Nephron (organoid): ENCODE measurements around the gene C1S.
"Not testable (repeated sequence)": the region's sequence is repeated elsewhere in the genome, so short reads cannot be mapped to it uniquely, and the experiment has no call there.

Experiments used
- H3K27ac Mint-ChIP-seq, 3 experiments: 2 replicates each; pipeline ENCODE4 v1.8.0; 2020; ENCODE audit warnings: mixed read lengths in 3 of 3, mild to moderate bottlenecking in 2 of 3, moderate library complexity in 1 of 3
- H3K27me3 Mint-ChIP-seq: 2 replicates; pipeline ENCODE4 v1.8.0; 2021; ENCODE audit warnings: low read depth, mild to moderate bottlenecking, moderate library complexity, mixed read lengths
- H3K36me3 Mint-ChIP-seq: 2 replicates; pipeline ENCODE4 v1.8.0; 2020; ENCODE audit warnings: low read depth, mixed read lengths
- H3K4me1 Mint-ChIP-seq: 2 replicates; pipeline ENCODE4 v1.8.0; 2020; ENCODE audit warnings: mixed read lengths
- H3K4me3 Mint-ChIP-seq, 3 experiments: 2 replicates each; pipeline ENCODE4 v1.8.0; 2020; ENCODE audit warnings: mild to moderate bottlenecking in 3 of 3, mixed read lengths in 3 of 3, moderate library complexity in 2 of 3
- H3K9me3 Mint-ChIP-seq: 2 replicates; pipeline ENCODE4 v1.8.0; 2020; ENCODE audit warnings: mixed read lengths
- CTCF ChIP-seq, 3 experiments: fragments of 200-600 bp; sonication (generic); IDR thresholded peaks; one replicate each; pipeline ENCODE4 v1.5.0; 2021; ENCODE audit warnings: antibody characterized with exemption in 3 of 3; ENCODE audit not compliant: unreplicated experiment in 3 of 3

C1S gene

DNA sequence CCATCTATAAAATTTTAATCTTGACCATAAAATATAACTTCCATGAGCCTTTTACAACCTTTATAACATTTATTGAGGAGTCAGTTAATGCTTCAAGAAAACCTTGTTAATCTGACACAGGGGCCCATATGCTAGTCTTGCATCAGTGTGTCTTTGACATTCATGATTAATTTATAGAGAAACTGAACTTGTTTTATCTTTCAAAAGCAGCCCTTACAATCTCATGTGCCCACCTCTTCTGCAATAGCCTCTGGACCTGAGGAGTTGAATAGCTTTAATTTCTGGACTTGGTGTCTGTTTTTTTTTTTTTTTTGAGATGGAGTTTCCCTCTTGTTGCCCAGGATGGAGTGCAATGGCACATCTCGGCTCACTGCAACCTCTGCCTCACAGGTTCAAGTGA, 33.7 kb upstream of the C1S start:
- H3K27ac Mint-ChIP-seq = no peak overlapping the region
- H3K4me1 Mint-ChIP-seq = no peaks in the 10 kb centered on the region
- H3K9me3 Mint-ChIP-seq = no peaks in the 10 kb centered on the region
- TF ChIP-seq CTCF (IDR thresholded peaks at IDR 0.05; ENCODE audit: unreplicated experiment in 3 of 3) = no peak
- no peaks in the 10 kb centered on the region for H3K36me3 Mint-ChIP-seq
- no peak overlapping the region for H3K4me3 Mint-ChIP-seq
- H3K27me3 Mint-ChIP-seq = peaks cover 3% of the 10 kb centered on the region

DNA sequence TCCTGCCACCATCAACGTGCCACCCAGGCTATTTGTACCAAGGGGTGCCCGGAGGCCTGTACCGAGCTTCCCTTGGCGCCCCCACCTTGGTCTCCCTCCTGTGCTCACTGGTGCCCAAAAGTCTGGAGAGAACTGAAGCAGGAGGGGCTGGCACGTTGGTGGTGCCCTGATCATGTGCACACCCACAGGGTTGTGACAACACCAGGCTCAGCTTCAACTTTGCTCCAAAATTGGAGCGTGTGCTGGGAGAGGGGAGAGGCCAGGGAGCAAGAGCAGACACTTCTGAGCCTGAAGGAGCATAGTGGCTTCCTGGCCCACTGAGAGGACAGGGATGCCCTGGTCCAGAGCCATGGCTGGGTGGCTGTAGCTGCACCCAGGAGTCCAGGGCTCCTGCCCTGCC, 29.2 kb upstream of the C1S start:
- Mint-ChIP-seq H3K27me3 (peaks cover 11% of the 10 kb centered on the region), H3K4me1 (no peaks in the 10 kb centered on the region), H3K4me3 (no peak overlapping the region), H3K9me3 (no peaks in the 10 kb centered on the region), H3K27ac (no peak overlapping the region), H3K36me3 (no peaks in the 10 kb centered on the region)
- TF ChIP-seq CTCF (IDR thresholded peaks at IDR 0.05; ENCODE audit: unreplicated experiment in 3 of 3) = no peak

- no peaks in the 10 kb centered on the region for H3K4me1 Mint-ChIP-seq
- H3K4me3 Mint-ChIP-seq = no peak overlapping the region
- H3K9me3 Mint-ChIP-seq = no peaks in the 10 kb centered on the region
- no peak overlapping the region for H3K27ac Mint-ChIP-seq
- no peak for TF ChIP-seq CTCF (IDR thresholded peaks at IDR 0.05; ENCODE audit: unreplicated experiment in 3 of 3)
- H3K36me3 Mint-ChIP-seq = no peaks in the 10 kb centered on the region
- H3K27me3 Mint-ChIP-seq = peaks cover 11% of the 10 kb centered on the region
These were observed 27.5 kb upstream of the C1S start for GRCh38 chr12:7032990-7033389.

DNA sequence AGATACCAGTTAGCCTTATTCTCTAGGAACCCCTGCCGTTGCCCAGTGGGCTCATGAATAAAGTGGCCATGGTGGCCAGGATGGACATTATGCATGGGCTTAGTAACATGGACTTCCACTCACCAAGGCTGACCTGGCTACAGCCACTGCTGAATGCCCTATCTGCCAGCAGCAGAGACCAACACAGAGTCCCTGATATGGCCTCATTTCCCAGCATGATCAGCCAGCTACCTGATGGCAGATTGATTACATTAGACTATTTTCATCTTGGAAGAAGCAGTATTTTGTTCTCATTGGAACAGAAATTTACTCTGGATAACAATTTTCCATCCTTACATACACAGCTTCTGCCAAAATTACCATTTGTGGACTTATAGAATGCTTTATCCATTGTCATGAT, 26.1 kb upstream of the C1S start:
- no peak for TF ChIP-seq CTCF (IDR thresholded peaks at IDR 0.05; ENCODE audit: unreplicated experiment in 3 of 3)
- no peak overlapping the region for H3K27ac Mint-ChIP-seq
- H3K36me3 Mint-ChIP-seq = no peaks in the 10 kb centered on the region
- H3K9me3 Mint-ChIP-seq = no peaks in the 10 kb centered on the region
- no peak overlapping the region for H3K4me3 Mint-ChIP-seq
- H3K27me3 Mint-ChIP-seq = peaks cover 11% of the 10 kb centered on the region
- H3K4me1 Mint-ChIP-seq = no peaks in the 10 kb centered on the region

GRCh38 chr12:7035463-7035862, 25.1 kb upstream of the C1S start:
- Mint-ChIP-seq H3K36me3 (no peaks in the 10 kb centered on the region), H3K27ac (no peak overlapping the region), H3K27me3 (peaks cover 11% of the 10 kb centered on the region), H3K9me3 (no peaks in the 10 kb centered on the region), H3K4me1 (no peaks in the 10 kb centered on the region), H3K4me3 (no peak overlapping the region)
- no peak for TF ChIP-seq CTCF (IDR thresholded peaks at IDR 0.05; ENCODE audit: unreplicated experiment in 3 of 3)

- H3K27me3 Mint-ChIP-seq, H3K36me3 Mint-ChIP-seq, H3K27ac Mint-ChIP-seq, H3K4me3 Mint-ChIP-seq, H3K4me1 Mint-ChIP-seq, H3K9me3 Mint-ChIP-seq: not testable (repeated sequence)
These were observed 23.1 kb upstream of the C1S start for GRCh38 chr12:7037411-7037810.

DNA sequence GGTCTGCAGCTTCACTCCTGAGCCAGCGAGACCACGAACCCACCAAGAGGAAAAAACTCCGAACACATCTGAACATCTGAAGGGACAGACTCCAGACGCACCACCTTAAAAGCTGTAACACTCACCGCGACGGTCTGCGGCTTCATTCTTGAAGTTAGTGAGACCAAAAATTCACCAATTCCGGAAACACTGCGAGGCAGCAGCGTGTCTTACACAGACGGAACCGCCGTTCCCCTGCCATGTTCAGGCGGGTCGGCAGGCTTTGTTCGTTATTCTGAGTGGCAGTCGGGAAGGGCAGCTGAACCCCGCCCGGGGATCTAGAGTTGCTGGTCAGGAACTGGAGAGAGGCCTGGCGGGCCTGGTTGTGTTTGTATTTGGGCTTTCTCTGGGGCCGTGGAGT, 21.9 kb upstream of the C1S start:
- no peak overlapping the region for H3K27ac Mint-ChIP-seq

More for the DNA sequence above, 21.9 kb upstream of the C1S start:
- Mint-ChIP-seq H3K9me3 (no peaks in the 10 kb centered on the region), H3K4me1 (no peaks in the 10 kb centered on the region), H3K36me3 (no peaks in the 10 kb centered on the region), H3K4me3 (no peak overlapping the region), H3K27me3 (peaks cover 4% of the 10 kb centered on the region)
- TF ChIP-seq CTCF (IDR thresholded peaks at IDR 0.05; ENCODE audit: unreplicated experiment in 3 of 3) = no peak
